Lung (tissue), 12 donors: Measurements from ENCODE around the gene GNG7. TPM values are rescaled to one million over a fixed set of nuclear protein-coding genes. Genes with fewer than 3 reads are reported as not detected.
"Not testable (repeated sequence)": the region's sequence is repeated elsewhere in the genome, so short reads cannot be mapped to it uniquely, and the experiment has no call there.

Experiments
- ATAC-seq: fragments of 200-7000 bp; cut with Tn5 transposase; one replicate; pipeline ENCODE4 v1.9.1; 2020; ENCODE audit warnings: moderate number of reproducible peaks; ENCODE audit not compliant: insufficient read depth, low FRiP score
- DNase-seq, 3 donors: peaks; one replicate each; pipeline ENCODE4 v3.0.0-alpha.2; 2013 to 2017
- H3K27ac ChIP-seq, 2 donors: one replicate each; pipeline ENCODE4 v1.5.1; 2013; ENCODE audit warnings: mild to moderate bottlenecking in 2 of 2, moderate library complexity in 2 of 2, control low read depth in 1 of 2, inconsistent platforms in 1 of 2, low read depth in 1 of 2, low read length in 1 of 2
- H3K27me3 ChIP-seq, 3 donors: one replicate each; pipeline ENCODE4 v1.5.1; 2013; ENCODE audit warnings: low read length in 2 of 3; ENCODE audit not compliant: control insufficient read depth in 3 of 3, insufficient read depth in 3 of 3
- H3K36me3 ChIP-seq, 4 donors: one replicate each; pipeline ENCODE4 v1.5.1; 2013; ENCODE audit warnings: low read length in 4 of 4, mild to moderate bottlenecking in 1 of 4, moderate library complexity in 1 of 4; ENCODE audit not compliant: control insufficient read depth in 4 of 4, insufficient read depth in 4 of 4
- H3K4me1 ChIP-seq, 5 donors: one replicate each; pipeline ENCODE4 v1.5.1; 2013; ENCODE audit warnings: low read length in 5 of 5, mild to moderate bottlenecking in 2 of 5, moderate library complexity in 1 of 5; ENCODE audit not compliant: control insufficient read depth in 5 of 5, insufficient read depth in 5 of 5
- H3K4me3 ChIP-seq: one replicate; pipeline ENCODE4 v1.5.1; 2013; ENCODE audit warnings: mild to moderate bottlenecking, control low read depth, moderate library complexity
- H3K9ac ChIP-seq, 2 donors: one replicate each; pipeline ENCODE4 v1.5.1; 2013; ENCODE audit warnings: low read length in 2 of 2, control low read depth in 1 of 2; ENCODE audit not compliant: insufficient read depth in 1 of 2
- H3K9me3 ChIP-seq, 4 donors: one replicate each; pipeline ENCODE4 v1.5.1; 2013; ENCODE audit warnings: low read length in 3 of 4, mild to moderate bottlenecking in 1 of 4, moderate library complexity in 1 of 4; ENCODE audit not compliant: control insufficient read depth in 4 of 4, insufficient read depth in 3 of 4
- WGBS, 2 donors: extraction: QIAGEN DNeasy Blood & Tissue Kit; methylation state at CpG; one replicate each; pipeline ENCODE4 v1.1.7; 2013; 5-methylcytosine and 5-hydroxymethylcytosine counted together
- polyA plus RNA-seq, 2 donors: library from polyadenylated mRNA; stranded (reverse); fragments of 200-250 nt; gene quantifications; one replicate each; pipeline ENCODE4 v1.2.1, GENCODE V29; 2013
- total RNA-seq, 2 donors: library from RNA; depleted of rRNA in 1 of 2; stranded (reverse); fragments of >200 nt in 1 of 2; gene quantifications; one replicate each; pipeline ENCODE4 v1.2.1, GENCODE V29; 2014 to 2021
- TF ChIP-seq, protein P1 (sequence below): IDR thresholded peaks from 2 replicates; pipeline ENCODE4 v1.5.1; 2012; ENCODE audit warnings: mild to moderate bottlenecking; ENCODE audit errors: control extremely low read depth, extremely low read depth
- donor health status: control.
- donor health status: control.
- donor health status: Bipolar disorder and iron deficiency.
- donor health status: healthy.
- donor health status: DM: yes; HTN: yes; CAD: no.

Gene GNG7
- total and polyA plus RNA-seq, 4 donors, result 1.6 to 4.5 (median 2.8) TPM

DNA sequence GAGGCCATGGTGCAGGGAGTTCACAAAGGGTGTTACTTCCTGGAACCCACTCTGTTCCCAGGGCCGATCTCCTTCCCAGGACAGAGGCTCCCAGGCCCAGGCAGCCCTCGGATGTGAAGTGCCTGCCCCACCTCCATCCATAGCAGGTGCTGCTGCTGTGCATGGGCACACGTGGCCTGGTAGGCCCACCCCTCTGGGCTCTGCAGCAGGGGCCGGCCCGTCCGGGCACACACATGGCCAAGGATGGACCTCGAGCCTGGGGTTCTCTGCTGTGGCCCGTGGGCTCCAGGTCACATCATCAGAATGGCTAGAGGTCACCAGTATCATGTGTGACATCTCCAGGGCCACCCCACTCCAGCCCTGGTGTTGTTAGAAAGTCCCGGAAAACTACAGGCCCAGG, 154.8 kb downstream of the GNG7 start:
- H3K36me3 ChIP-seq, result no peaks in the 10 kb centered on the region
- TF ChIP-seq, protein P1, sequence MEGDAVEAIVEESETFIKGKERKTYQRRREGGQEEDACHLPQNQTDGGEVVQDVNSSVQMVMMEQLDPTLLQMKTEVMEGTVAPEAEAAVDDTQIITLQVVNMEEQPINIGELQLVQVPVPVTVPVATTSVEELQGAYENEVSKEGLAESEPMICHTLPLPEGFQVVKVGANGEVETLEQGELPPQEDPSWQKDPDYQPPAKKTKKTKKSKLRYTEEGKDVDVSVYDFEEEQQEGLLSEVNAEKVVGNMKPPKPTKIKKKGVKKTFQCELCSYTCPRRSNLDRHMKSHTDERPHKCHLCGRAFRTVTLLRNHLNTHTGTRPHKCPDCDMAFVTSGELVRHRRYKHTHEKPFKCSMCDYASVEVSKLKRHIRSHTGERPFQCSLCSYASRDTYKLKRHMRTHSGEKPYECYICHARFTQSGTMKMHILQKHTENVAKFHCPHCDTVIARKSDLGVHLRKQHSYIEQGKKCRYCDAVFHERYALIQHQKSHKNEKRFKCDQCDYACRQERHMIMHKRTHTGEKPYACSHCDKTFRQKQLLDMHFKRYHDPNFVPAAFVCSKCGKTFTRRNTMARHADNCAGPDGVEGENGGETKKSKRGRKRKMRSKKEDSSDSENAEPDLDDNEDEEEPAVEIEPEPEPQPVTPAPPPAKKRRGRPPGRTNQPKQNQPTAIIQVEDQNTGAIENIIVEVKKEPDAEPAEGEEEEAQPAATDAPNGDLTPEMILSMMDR, result no peak
- H3K4me1 ChIP-seq, result peaks cover 0 to 27% (median 11%) of the 10 kb centered on the region in 5 donors
- H3K27me3 ChIP-seq, result no peaks in the 10 kb centered on the region
- no peak for DNase-seq
- 91 to 95% methylated on average over 9 of the region's 9 CpGs for WGBS, 2 donors
- no peak overlapping the region for H3K9ac ChIP-seq
- no peak overlapping the region for H3K27ac ChIP-seq
- no peak for ATAC-seq
- H3K9me3 ChIP-seq, result no peaks in the 10 kb centered on the region
- H3K4me3 ChIP-seq, result no peak overlapping the region

DNA sequence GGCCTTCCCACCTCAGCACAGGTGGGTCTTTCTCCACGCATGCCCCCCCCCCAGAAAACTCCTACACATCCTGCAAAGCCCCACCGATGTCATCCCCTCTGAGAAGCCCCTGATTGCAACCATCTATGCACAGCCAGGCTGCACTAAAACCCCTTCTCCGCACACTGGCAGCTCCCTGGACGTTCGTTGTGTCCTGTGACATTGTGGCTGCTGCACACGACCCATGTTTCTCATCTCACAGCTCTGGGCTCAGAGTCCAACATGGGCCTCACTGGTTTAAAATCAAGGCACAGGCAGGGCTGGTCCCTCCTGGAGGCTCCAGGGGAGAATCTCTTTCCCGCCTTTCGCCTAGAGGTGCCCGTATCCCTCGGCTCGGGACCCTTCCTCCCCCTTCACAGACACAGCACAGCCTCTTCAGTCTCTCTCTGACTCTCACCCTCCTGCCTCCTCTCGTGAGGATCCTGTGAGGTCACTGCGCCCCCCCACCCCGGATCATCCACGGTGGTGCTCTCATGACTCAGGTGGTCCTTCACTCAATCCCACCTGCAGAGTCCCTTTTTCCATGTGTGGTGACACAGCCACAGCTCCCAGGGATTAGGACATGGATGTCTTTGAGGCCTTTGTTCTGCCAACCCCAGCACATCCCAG, 155.3 kb downstream of the GNG7 start:
- Histone ChIP-seq H3K9me3 (no peaks in the 10 kb centered on the region), H3K27ac (peak overlapping the region; percentile 73 to 75), H3K36me3 (no peaks in the 10 kb centered on the region), H3K9ac (no peak overlapping the region), H3K27me3 (no peaks in the 10 kb centered on the region), H3K4me1 (peaks cover 0 to 32% (median 11%) of the 10 kb centered on the region in 5 donors), H3K4me3 (no peak overlapping the region)
- TF ChIP-seq, protein P1, result no peak
- no peak for ATAC-seq
- WGBS, 2 donors, result 82 to 93% methylated on average over 14 to 15 of the region's 15 CpGs
- no peak for DNase-seq

DNA sequence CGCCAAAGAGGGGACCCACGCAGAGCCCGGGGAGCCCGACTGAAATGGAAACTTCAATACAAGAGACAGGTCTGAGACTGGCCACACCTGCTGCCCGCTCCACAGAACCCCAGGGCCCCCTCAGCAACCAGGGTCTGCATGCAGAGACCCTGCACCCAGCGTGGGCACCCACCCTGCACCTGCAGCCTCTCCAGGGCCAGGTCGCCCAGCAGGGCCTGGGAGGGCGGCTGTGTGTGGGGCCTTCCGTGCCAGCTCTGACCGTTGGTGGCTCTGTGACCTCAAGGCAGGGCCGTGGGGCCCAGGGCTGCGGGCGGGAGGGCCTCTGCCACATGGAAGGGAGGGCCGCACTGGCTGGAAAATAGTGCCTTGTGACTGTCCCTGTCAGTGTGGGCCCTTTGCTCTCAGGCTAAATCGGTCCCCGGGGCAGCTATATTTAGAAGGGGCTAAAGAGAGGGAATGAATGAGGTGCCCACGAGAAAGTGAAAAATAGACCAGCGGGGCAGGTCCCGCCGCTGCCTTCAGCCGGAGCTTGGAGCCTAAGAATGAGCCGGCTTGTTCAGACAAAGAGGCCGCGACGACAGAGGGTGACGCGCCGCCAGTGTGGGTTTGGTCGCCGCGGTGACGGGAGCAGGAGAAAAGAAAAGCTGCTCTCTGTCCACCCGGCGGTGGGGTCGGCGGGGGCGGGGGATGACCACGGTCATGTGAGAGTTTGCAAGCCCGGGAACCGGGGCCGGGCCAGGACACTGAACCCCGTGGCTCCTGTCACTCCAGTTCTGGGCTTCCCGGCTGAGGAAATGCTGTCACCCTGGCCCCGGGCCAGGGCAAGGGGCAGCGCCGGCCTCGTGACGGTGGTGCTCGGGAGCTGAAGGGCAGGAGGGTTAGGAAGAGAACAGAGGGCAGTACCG, 156.1 kb downstream of the GNG7 start:
- WGBS, 2 donors, result 30 to 46% methylated on average over 49 to 50 of the region's 50 CpGs
- H3K36me3 ChIP-seq, result no peaks in the 10 kb centered on the region
- DNase-seq (peak; percentile 68 to 80 (median 75)), ATAC-seq (no peak)
- H3K4me3 ChIP-seq, result no peak overlapping the region
- no peaks in the 10 kb centered on the region for H3K9me3 ChIP-seq
- TF ChIP-seq, protein P1, result no peak
- H3K27ac ChIP-seq, result peak overlapping the region; percentile 73 to 75
- peaks cover 0 to 33% (median 11%) of the 10 kb centered on the region in 5 donors for H3K4me1 ChIP-seq
- H3K9ac ChIP-seq, result no peak overlapping the region
- no peaks in the 10 kb centered on the region for H3K27me3 ChIP-seq

DNA sequence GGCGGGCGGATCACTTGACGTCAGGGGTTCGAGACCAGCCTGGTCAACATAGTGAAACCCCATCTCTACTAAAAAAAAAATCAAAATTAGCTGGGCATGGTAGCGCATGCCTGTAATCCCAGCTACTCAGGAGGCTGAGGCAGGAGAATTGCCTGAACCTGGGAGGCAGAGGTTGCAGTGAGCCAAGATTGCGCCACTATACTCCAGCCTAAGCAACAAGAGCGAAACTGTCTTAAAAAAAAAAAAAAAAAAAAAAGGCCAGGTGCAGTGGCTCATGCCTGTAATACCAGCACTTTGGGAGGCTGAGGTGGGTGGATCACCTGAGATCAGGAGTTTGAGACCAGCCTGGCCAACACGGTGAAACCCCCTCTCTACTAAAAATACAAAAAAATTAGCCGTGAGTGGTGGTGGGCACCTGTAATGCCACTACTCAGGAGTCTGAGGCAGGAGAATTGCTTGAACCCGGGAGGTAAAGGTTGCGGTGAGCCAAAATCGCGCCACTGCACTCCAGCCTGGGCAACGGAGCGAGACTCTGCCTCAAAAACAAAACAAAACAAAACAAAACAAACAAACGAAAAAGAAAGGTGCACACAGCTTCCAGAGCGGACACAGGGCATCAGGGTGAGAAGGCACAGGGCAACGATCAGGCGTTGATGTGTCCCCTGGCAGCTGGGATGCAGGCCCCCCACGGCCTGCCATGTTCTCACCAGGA, 156.9 kb downstream of the GNG7 start:
- 88 to 89% methylated on average over 20 of the region's 20 CpGs for WGBS, 2 donors
- Histone ChIP-seq H3K4me1 (peaks cover 0 to 35% (median 14%) of the 10 kb centered on the region in 5 donors), H3K27ac (peak overlapping the region; percentile 73 to 90)
- H3K36me3 ChIP-seq, H3K4me3 ChIP-seq, H3K27me3 ChIP-seq, H3K9me3 ChIP-seq, ATAC-seq, H3K9ac ChIP-seq, DNase-seq: not testable (repeated sequence)
